ENCODE data around the gene ZDHHC18.

GRCh38 chr1:26861889-26862378 lies 35.4 kb downstream of the ZDHHC18 start:
- TF ChIP-seq, protein P1, sequence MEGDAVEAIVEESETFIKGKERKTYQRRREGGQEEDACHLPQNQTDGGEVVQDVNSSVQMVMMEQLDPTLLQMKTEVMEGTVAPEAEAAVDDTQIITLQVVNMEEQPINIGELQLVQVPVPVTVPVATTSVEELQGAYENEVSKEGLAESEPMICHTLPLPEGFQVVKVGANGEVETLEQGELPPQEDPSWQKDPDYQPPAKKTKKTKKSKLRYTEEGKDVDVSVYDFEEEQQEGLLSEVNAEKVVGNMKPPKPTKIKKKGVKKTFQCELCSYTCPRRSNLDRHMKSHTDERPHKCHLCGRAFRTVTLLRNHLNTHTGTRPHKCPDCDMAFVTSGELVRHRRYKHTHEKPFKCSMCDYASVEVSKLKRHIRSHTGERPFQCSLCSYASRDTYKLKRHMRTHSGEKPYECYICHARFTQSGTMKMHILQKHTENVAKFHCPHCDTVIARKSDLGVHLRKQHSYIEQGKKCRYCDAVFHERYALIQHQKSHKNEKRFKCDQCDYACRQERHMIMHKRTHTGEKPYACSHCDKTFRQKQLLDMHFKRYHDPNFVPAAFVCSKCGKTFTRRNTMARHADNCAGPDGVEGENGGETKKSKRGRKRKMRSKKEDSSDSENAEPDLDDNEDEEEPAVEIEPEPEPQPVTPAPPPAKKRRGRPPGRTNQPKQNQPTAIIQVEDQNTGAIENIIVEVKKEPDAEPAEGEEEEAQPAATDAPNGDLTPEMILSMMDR (IDR thresholded peaks at IDR 0.05): no peak
- TF ChIP-seq POLR2A (IDR thresholded peaks at IDR 0.05) (no peak), POLR2AphosphoS5 (IDR thresholded peaks at IDR 0.05) (no peak), EP300 (IDR thresholded peaks at IDR 0.05) (no peak)
